Effector memory CD8-positive, alpha-beta T cell (primary cell): ENCODE measurements around the gene ANG.
A peak's percentile ranks its signal among the peaks of the same experiment; 100 is the strongest.

ENCODE experiments used
- ATAC-seq: fragments of 150-1000 bp; cut with Tn5 transposase; replicated peaks from 2 replicates; pipeline ENCODE4 v1.10.0; 2021; ENCODE audit warnings: mild to moderate bottlenecking, moderate library complexity
- DNase-seq, 3 experiments: peaks; one replicate each; pipeline ENCODE4 v3.0.0; 2021
- H3K27ac Mint-ChIP-seq, 2 donors: one replicate each; pipeline ENCODE4 v1.8.0; 2022; ENCODE audit warnings: mild to moderate bottlenecking in 2 of 2, mixed read lengths in 2 of 2, moderate library complexity in 2 of 2
- H3K27me3 Mint-ChIP-seq, 2 donors: one replicate each; pipeline ENCODE4 v1.8.0; 2022; ENCODE audit warnings: mixed read lengths in 2 of 2
- H3K36me3 Mint-ChIP-seq: one replicate; pipeline ENCODE4 v1.8.0; 2022; ENCODE audit warnings: mild to moderate bottlenecking, moderate library complexity, mixed read lengths; ENCODE audit not compliant: insufficient read depth
- H3K4me1 Mint-ChIP-seq, 2 donors: one replicate each; pipeline ENCODE4 v1.8.0; 2022; ENCODE audit warnings: low read depth in 2 of 2, mixed read lengths in 2 of 2
- H3K4me3 Mint-ChIP-seq, 2 donors: one replicate each; pipeline ENCODE4 v1.8.0; 2022; ENCODE audit warnings: mild to moderate bottlenecking in 2 of 2, mixed read lengths in 2 of 2, moderate library complexity in 2 of 2
- H3K9me3 Mint-ChIP-seq, 2 donors: one replicate each; pipeline ENCODE4 v1.8.0; 2022; ENCODE audit warnings: mixed read lengths in 2 of 2

The ANG gene

GRCh38 chr14:20682127-20682434, 6.5 kb upstream of the ANG start:
- ATAC-seq: no peak
- Mint-ChIP-seq H3K36me3 (no peaks in the 10 kb centered on the region), H3K27me3 (no peaks in the 10 kb centered on the region), H3K27ac (no peak overlapping the region), H3K4me3 (no peak overlapping the region), H3K4me1 (peaks cover 0 to 21% of the 10 kb centered on the region in 2 donors), H3K9me3 (no peaks in the 10 kb centered on the region)
- no peak for DNase-seq

GRCh38 chr14:20682435-20683124, 6.0 kb upstream of the ANG start:
- ATAC-seq: peak; percentile 61
- H3K9me3 Mint-ChIP-seq: no peaks in the 10 kb centered on the region
- DNase-seq: peak; percentile 66 to 68 (median 67)
- H3K36me3 Mint-ChIP-seq: no peaks in the 10 kb centered on the region
- H3K27ac Mint-ChIP-seq: no peak overlapping the region
- H3K4me3 Mint-ChIP-seq: no peak overlapping the region
- H3K4me1 Mint-ChIP-seq: peaks cover 0 to 21% of the 10 kb centered on the region in 2 donors
- no peaks in the 10 kb centered on the region for H3K27me3 Mint-ChIP-seq

GRCh38 chr14:20683125-20683890, 5.3 kb upstream of the ANG start:
- ATAC-seq: peak; percentile 36
- no peaks in the 10 kb centered on the region for H3K27me3 Mint-ChIP-seq
- peaks cover 0 to 21% of the 10 kb centered on the region in 2 donors for H3K4me1 Mint-ChIP-seq
- DNase-seq: peak; percentile 74 to 80 (median 74)
- no peak overlapping the region for H3K4me3 Mint-ChIP-seq
- H3K27ac Mint-ChIP-seq: no peak overlapping the region
- no peaks in the 10 kb centered on the region for H3K9me3 Mint-ChIP-seq
- H3K36me3 Mint-ChIP-seq: no peaks in the 10 kb centered on the region

DNA sequence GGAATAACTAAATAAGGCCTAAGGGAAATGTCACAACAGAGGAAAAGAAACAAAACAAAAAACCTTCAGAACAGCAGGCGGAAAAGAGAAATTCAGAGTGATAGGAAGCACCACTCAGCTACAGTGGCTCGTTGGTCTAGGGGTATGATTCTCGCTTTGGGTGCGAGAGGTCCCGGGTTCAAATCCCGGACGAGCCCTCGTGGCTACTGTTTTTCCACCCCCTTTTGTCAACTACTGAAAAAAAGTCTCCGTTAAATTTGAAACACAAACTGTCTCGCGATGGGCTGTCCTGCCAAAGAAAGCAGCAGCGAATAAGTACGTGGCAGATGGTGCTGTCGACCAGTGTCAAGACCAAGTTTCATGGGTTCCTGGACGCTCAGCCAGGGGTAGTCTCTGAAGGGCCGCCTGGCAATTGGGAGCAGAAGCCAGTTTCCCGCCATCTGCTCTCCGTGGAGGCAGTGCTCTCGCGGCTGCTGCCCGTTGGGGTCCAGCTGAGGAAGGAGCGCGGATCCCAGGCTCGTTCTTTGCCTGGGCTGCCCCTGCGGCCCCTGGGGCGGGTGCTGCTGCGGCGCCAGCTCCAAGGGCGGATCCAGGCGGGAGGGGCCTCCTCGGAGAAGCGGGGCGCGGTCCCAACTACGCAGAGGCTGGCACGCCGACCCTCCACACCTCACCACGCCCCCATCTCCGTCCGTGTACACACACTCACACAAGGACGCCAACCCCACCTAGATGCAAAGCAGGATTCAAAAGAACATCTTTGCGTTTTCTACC, 4.5 kb upstream of the ANG start, which contains the start of gene RNASE4:
Gene RNASE4 (plus strand): TSS at position 670 of the 771 bp plus-strand sequence. CDS start 14,812 bp downstream, outside the sequence.
- no peaks in the 10 kb centered on the region for H3K27me3 Mint-ChIP-seq
- no peak within 1 kb of the TSS for H3K27ac Mint-ChIP-seq
- H3K9me3 Mint-ChIP-seq: no peaks in the 10 kb centered on the region
- H3K4me3 Mint-ChIP-seq: no peak within 1 kb of the TSS
- DNase-seq (peak; percentile 82 to 89 (median 84)), ATAC-seq (peak; percentile 33)
- H3K4me1 Mint-ChIP-seq: peaks cover 0 to 21% of the 10 kb centered on the region in 2 donors
- H3K36me3 Mint-ChIP-seq: no peaks in the 10 kb centered on the region

GRCh38 chr14:20684662-20685456, 3.7 kb upstream of the ANG start:
- DNase-seq (no peak), ATAC-seq (no peak)
- H3K36me3 Mint-ChIP-seq: no peaks in the 10 kb centered on the region
- H3K9me3 Mint-ChIP-seq: no peaks in the 10 kb centered on the region
- H3K27me3 Mint-ChIP-seq: no peaks in the 10 kb centered on the region
- no peak overlapping the region for H3K27ac Mint-ChIP-seq
- H3K4me1 Mint-ChIP-seq: peaks cover 0 to 21% of the 10 kb centered on the region in 2 donors
- H3K4me3 Mint-ChIP-seq: no peak overlapping the region

GRCh38 chr14:20686386-20687143, 2.0 kb upstream of the ANG start:
- Mint-ChIP-seq H3K4me3 (no peak overlapping the region), H3K9me3 (no peaks in the 10 kb centered on the region), H3K4me1 (peaks cover 6 to 7% of the 10 kb centered on the region in 2 donors), H3K27me3 (no peaks in the 10 kb centered on the region), H3K27ac (no peak overlapping the region), H3K36me3 (no peaks in the 10 kb centered on the region)
- ATAC-seq: no peak
- no peak for DNase-seq

DNA sequence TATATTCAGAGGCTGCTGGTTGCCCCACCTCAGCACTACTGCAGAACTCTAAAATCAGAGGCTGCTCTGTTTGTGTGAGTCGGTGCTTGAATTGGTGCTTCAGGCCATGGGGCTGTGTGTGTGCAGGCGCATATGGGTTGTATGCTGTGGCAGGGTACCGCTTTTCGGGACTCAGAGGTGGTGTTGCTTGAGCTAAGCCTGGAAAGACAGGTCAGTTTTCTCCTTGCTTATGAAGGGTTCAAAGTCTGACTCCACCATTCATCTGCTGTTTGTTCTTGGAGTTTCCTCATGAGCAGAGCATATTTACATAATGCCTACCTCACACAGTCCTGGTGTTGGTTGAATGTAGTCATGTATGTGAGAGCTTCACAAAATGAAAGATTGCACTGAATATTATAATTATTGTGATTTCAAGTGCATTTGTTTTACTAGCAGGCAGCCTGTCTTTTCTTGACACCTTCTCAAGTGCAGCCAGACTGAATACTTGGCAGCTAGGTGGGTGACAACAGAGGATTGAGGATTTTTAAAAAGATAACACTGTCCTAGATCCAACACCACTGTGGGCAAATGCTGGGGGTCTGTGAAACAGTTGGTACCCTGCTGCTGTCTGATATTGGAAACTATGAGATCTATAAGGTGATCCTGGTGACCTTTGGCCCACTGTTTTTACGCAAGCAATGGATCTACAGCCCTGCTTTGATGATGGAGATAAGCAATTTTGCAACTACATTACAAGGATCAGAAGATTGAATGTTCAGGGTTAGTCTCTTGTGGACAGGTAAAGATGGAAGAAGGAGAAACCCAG, 1.0 kb upstream of the ANG start:
- H3K36me3 Mint-ChIP-seq: no peaks in the 10 kb centered on the region
- DNase-seq (no peak), ATAC-seq (no peak)
- H3K27ac Mint-ChIP-seq: no peak overlapping the region
- H3K4me3 Mint-ChIP-seq: no peak overlapping the region
- H3K9me3 Mint-ChIP-seq: no peaks in the 10 kb centered on the region
- no peaks in the 10 kb centered on the region for H3K27me3 Mint-ChIP-seq
- H3K4me1 Mint-ChIP-seq: peaks cover 2 to 6% of the 10 kb centered on the region in 2 donors

DNA sequence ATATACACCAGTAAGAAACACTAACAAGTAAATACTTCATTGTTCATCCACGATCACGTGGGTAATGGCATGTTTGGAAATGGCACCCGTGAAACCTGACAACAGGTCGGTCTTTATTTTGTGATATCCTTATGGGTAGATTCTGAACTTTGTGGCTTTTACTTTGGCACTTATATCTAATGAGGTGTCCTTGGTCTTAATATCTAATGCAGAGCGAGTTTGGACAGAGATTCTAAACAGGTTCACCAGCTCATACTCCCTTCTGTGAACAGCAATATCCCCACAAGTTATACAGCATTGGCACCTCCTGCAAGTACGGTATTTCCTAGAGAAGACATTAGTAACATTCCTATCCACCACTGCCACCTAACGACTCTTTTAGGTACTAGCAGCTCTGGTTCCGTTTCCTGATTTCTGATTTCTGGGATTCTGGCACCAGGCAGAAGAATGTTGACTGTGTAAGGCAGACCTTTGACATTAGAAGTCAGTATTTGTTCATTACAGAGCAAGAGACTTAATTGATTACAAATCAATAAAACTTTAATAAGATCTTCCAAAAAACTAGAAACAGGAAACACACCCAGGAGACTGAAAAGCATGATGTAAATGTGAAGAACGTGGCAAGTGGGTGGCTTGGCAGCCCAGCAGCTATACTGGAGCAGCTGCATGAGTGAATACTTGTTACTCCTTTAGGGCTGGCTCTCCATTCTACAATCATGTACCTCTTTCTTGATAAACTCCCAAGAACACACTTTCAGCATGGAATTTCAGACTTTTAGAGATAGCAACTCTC, 2.5 kb downstream of the ANG start:
- peak; percentile 98 for ATAC-seq
- Mint-ChIP-seq H3K9me3 (no peaks in the 10 kb centered on the region), H3K36me3 (no peaks in the 10 kb centered on the region), H3K27ac (no peak overlapping the region), H3K4me1 (peaks cover 0 to 6% of the 10 kb centered on the region in 2 donors), H3K27me3 (no peaks in the 10 kb centered on the region), H3K4me3 (no peak overlapping the region)
- peak; percentile 49 to 56 (median 51) for DNase-seq

DNA sequence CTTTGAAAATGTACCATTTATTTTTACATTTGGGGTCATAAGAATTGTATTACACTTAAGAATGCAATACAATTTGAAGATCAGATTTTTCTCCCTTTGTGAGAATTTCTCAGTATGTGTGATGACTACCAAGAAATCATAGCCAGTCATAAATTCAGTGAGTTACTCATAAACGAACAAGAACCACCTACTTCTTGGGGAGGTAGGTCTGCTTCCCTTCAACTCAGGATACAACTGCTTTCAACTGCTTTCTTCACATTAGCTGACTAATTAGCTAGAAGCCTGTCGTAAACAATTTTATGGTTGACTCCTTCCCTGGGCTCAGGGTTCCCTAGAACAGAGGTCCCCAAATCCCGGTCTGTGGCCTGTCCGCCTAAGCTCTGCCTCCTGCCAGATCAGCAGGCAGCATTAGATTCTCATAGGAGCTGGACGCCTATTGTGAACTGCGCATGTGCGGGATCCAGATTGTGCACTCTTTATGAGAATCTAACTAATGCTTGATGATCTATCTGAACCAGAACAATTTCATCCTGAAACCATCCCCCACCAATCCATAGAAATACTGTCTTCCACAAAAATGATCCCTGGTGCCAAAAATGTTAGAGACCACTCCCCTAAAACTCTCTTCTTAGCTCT, 3.7 kb downstream of the ANG start:
- no peak overlapping the region for H3K27ac Mint-ChIP-seq
- ATAC-seq: no peak

DNA sequence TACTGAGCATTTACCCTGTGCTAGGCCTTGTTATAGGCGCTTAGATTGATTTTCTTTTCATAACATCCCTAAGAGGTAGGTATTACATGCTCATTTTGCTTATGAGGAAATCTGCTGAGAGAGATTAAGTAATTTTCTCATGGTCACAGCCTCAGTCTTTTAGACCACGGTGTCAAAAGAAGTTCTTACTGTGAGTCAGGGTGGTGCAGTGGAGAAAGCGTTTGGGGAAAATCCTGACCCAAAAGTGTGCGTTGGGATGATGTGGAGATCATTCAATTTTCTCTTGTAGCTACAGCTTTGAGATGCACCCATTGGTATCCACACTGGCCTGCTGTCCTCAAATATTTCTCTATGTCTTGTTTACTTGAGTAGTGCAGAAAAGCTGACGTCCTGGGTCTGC, 8.2 kb downstream of the ANG start:
- Mint-ChIP-seq H3K27me3 (no peaks in the 10 kb centered on the region), H3K36me3 (no peaks in the 10 kb centered on the region), H3K4me3 (no peak overlapping the region), H3K4me1 (peaks cover 0 to 3% of the 10 kb centered on the region in 2 donors), H3K27ac (no peak overlapping the region), H3K9me3 (no peaks in the 10 kb centered on the region)
- ATAC-seq: no peak
- DNase-seq: no peak

More for the DNA sequence above, 3.7 kb downstream of the ANG start:
- H3K27me3 Mint-ChIP-seq: no peaks in the 10 kb centered on the region
- H3K36me3 Mint-ChIP-seq: no peaks in the 10 kb centered on the region
- no peak for DNase-seq
- H3K4me3 Mint-ChIP-seq: no peak overlapping the region
- no peaks in the 10 kb centered on the region for H3K9me3 Mint-ChIP-seq
- H3K4me1 Mint-ChIP-seq: peaks cover 0 to 6% of the 10 kb centered on the region in 2 donors
